G401 (cell line): ENCODE measurements around the gene CAPN12. TPM values are rescaled to one million over a fixed set of nuclear protein-coding genes. Genes with fewer than 3 reads are reported as not detected.

Source experiments
- DNase-seq: peaks from one replicate; pipeline ENCODE4 v3.0.0-alpha.2; 2015; ENCODE audit warnings: low spot score
- in situ Hi-C: cut with HindIII; loops from 2 replicates; pipeline ENCODE4 v1.10.0; 2016; ENCODE audit warnings: low sequenced_read_pairs, mixed read lengths
- total RNA-seq: library from RNA; depleted of rRNA; stranded (reverse); fragments of >200 nt; shearing (Covaris generic); gene quantifications from 2 replicates; pipeline ENCODE4 v1.2.3, GENCODE V29; 2014

CAPN12 gene
- total RNA-seq, 1 experiment from 2014 or later: 5.3 TPM

GRCh38 chr19:38714354-38714778 lies 29.9 kb downstream of the CAPN12 start:
- in situ Hi-C loops: no loop called here
- DNase-seq: peak; percentile 38

- DNase-seq: no peak
- in situ Hi-C loops: no loop called here
Measured at GRCh38 chr19:38713865-38714264, 30.4 kb downstream of the CAPN12 start.

DNA sequence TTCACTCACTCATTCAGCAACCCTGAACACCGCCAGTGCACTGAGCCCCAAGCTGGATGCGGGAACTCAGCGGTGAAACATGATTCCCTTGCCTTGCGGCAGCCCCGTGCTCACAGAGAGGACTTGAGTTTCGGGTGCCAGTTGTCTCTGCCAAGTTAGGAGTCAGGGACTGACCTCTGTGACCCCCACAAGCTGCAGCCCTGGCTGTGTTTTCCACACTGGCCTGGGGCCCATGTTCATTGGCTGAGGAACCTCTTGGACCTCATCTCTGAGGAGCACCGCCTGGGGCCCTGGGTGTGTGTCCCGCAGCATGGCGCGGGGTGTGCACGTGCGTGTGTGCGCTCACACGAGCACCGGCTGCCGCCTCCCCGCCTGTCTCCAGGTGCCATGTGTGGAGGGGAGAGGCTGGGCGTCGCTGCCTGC lies 31.0 kb downstream of the CAPN12 start:
- in situ Hi-C loops: no loop called here
- DNase-seq: peak; percentile 57

DNA sequence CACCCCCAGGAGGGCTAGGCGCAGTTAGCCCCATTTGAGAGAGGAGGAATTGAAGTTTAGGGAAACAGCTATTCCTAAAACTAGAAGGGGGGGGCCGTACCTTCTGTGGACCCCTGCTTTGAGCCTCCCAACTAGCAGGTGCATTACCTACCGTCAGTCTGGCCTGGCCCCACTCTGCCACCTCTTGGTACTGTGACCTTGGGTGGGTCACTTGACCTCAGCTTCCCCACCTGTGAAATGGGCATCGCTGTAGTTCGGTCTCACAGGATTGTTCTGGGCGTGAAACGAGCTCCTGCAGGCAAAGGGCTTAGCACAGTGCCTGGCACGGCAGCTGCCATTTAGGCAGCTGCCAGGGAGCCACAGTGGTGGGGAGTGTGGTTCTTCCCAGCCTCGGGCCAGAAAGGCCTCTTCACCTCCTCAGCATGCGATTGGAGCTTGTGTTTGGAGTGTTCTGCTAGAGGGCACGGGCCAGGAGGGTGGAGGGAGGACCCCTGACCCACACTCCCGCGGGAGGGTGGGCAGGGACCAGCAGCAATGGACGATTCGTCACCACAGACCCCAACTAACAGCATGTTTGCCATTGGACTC lies 32.0 kb downstream of the CAPN12 start:
- in situ Hi-C loops: no loop called here
- no peak for DNase-seq

DNA sequence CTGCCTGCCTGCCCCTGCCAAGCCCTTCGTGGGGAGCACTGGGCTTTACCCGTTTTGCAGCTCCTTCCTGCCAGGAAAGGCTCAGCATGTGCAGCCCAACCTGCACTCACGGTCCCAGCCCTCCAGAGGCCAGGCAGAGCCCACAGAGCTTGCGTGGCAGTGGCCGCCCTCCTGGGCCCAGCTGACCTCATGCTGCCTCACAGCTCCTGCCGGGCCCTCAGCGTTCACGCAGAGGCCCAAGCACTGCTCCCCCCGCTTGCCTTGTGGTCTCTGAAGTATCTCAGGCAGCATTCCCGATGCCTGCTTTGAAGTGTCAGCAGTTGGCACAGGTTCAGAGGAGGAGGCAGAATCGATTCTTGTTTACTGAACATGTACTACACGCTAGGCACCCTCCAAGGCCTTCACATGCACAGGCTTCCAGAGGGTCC lies 32.5 kb downstream of the CAPN12 start:
- DNase-seq: no peak
- in situ Hi-C loops: no loop called here

DNA sequence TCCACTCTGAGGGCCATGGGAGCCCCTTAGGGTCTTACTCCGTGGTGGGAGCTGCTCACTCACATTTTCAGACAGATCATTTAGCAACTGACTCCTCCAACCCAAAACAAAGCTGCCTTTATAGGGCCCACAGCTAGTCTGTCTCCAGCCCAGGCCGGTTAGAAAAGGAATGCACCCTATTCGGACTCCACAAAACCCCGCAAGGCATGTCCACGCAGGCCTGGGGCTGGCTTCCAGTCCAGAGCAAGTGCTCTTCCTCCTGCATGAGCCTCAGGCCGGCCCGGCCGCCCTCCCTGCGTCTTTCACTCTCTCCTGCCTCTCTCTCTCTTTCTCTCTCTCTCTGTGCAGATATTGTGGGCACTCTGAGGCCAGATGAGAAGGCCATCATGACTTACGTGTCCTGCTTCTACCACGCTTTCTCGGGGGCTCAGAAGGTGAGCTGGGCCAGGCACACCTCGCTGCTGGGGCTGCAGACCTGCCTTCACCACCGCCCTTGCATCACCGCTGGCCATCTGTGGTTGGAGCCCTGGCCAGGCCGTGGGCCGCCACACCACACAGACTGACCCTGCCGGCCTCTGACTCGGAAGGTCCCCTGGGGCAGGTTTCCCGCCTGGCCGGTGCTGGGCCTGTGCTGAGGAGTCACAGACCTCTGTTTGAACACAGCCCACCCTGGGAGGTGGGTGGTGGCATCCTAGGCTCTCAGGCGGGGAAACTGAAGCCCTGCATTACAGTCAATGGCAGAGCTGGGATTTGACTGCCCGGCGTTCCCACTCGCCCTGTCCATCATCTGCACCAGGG lies 33.1 kb downstream of the CAPN12 start:
- DNase-seq: no peak
- in situ Hi-C loops: no loop called here

DNA sequence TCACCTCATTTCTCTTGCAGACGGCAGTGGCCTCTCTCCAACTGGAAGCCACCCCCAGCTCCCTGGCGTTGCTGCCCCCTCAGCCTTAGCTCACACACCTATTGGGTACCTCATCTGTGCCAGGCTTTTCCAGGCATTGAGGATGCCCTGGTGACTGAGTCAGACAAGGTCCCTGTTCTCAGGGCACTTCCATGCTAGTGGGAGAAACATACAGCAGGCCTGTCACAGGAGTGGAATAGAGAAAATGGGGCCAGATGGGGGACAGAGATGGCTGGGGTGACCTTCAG lies 33.9 kb downstream of the CAPN12 start:
- in situ Hi-C loops: no loop called here
- DNase-seq: no peak

GRCh38 chr19:38709671-38710415 lies 34.4 kb downstream of the CAPN12 start:
- in situ Hi-C loops: no loop called here
- no peak for DNase-seq

DNA sequence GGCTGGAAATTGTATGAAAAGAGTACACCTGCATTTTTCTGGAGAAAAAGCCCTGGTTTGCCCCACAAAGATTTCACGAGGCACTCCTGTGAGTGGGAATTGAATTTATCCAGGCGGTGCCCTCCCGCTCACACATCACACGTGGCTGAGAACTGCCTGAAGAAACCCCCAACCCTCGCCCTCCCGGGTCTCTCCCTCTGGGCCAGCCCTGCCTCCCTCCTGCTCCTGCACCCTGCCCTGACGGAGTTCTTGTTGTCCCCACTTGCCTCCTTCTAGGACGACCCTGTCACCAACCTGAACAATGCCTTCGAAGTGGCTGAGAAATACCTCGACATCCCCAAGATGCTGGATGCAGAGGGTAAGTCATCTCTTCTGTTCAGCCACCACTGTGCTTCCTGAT lies 35.2 kb downstream of the CAPN12 start:
- in situ Hi-C loops: no loop called here
- DNase-seq: no peak

DNA sequence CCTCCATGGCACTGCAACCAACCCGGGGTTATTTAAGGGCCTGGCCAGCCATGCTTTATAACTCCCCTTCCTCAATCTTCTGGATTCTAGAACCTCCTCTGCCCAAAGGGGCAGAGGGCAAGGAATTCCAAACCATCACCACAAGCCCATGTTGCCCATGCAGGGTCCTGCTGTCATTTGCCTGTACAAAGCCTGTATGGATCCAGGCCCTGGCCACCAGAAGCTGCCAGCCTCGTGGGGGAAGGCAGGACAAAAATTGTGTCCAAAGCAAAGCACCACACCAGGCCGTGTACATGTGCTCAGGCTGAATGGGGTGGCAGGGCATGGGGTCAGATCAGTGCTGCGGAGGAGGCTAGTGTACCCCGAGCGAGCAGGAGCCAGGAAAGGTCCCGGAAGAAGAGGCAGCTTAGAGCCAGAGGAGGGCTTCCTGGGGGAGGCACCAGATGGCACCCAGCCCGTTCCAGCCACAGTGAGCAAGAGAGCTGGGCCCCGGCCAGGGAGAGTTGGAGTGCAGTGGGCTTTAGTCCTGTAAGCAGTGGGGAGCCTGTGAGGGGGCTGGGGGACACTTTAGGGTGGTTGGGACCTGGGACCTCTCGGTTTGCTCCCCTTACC lies 35.8 kb downstream of the CAPN12 start:
- in situ Hi-C loops: no loop called here
- DNase-seq: no peak

GRCh38 chr19:38707512-38708114 lies 36.7 kb downstream of the CAPN12 start:
- no peak for DNase-seq
- in situ Hi-C loops: no loop called here

DNA sequence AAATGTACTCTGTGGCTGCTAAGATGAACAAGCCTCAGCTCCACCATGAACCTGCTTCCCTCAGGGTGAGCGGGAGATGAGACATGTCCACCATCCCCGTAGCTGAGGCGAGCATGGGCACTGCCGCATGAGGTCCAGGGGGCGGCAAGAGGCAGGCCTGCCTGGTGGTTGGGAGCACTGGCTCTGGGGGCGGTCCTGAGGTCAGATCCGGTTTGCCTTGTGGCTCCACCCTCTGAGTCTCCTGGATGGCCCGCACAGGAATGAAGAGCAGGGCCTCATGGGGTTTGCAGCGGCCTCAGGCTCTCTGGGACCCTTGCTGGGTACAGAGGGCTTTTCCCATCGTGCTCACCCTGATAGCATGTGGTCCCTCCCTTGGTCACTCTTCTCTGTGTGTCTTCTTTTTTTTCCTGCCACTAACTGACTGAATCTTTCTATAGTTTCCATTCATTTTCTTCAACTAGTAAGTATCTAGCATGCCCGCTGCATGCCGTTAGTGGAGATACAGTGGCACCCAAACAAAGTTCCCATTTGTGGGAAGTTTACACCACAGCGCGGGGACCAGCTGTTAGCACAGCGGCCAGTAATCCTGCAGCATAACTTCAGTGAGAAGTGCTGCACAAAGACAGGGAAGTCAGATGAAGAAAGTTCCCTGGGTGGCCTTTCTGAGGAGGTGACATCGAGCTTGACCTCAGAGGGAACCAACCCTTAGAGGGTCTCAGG lies 37.3 kb downstream of the CAPN12 start:
- no peak for DNase-seq
- in situ Hi-C loops: no loop called here

DNA sequence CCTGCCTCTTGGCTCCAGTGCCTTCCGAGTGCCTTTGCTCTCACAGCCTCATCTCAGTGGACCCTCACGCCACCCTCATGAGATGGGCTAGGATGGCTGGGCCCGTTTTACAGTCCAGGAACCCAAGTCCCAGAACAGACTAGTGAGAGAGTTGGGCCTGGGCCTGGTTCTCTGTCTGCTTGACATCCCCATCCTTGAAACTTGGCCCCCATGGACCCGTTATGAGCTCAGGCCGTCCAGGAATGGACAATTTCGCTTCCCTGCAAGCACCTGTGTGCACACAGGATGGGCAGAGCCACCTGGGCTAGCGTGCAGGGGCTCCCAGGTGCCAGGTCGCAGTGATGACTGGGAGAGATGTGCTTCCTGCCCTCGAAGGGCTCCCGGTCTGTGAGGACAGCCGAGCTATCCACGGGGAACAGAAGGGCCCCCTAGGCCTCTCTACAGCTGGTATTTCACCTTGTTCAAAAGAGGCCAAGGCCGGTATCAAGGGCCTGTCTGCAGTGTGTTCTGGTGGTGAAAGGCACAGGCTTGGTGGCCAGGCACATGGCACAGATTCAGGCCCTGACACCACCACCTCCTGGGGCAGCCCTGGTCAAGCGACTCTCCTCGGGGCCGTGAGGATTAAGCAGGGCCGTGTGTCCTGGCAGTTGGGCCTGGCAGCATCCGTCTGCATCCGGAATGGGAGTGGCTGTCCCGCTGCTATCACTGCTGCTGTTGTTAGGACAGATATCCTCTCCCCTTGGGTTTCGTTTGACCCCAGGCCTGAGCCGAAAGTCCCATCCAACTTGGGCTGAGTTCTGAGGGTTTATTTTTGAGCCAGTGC lies 38.9 kb downstream of the CAPN12 start:
- in situ Hi-C loops: no loop called here
- no peak for DNase-seq

DNA sequence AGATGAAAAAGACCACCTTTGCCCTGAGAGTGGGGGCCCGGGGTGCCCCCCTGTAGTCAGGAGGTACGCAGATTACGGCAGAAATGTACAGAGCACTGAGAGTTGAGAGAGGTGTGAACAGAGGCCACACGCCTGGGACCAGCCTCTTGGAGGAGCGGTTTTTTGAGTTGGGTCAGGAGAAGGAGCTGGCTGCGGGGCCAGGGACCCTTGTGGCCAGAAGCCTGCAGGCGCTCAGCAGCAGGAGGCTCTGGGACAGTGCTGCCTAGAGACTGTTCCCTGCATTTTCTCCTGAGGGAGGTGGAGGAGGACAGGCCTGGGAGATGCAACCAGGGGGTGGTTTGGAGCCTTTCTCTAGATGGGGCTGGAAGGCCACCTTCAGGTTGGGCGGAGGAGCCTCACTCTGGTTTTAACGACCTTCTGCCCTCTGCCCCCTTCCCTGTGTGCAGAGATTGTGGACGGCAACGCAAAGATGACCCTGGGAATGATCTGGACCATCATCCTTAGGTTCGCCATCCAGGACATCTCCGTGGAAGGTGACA lies 39.7 kb downstream of the CAPN12 start:
- in situ Hi-C loops: no loop called here
- no peak for DNase-seq

DNA sequence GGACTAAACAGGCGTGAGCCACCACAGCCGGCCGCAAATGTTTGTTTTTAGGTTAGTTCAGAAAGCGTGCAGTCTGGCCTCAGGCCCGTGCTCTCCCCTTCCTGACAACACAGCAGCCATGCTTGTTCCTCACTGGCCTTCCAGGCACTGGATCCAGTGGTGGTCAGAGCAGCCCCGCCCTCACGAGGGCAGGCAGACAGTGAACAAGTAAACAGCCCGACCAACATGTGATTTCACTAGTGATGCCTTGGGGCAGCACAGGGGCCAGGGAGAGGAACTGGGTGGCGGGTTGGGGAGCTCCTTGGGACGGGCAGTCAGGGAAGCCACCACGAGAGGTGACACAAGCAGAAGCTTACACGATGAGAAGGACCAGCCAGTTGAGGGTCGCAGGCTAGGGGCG lies 40.8 kb downstream of the CAPN12 start:
- DNase-seq: no peak
- in situ Hi-C loops: no loop called here

DNA sequence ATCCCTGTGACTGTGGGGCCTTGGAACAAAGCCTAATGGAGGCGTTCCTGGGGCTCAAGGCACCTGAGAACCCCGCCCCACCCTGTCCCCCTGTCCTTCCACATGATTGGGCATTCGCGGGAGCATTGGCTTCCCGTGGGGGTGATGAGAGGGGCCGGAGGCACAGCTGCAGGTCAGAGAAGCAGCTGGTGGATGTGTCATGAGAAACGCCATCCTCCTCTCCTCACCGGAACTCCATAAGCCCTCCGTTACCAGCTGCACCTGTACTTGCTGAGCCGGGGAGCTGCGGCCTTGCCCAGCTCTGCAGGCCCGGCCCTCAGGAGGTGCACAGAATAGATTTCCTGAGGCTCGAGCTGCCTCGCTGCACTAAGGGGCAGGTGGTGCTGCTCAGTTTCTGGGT lies 42.0 kb downstream of the CAPN12 start:
- in situ Hi-C loops: no loop called here
- DNase-seq: no peak

- in situ Hi-C loops: no loop called here
- no peak for DNase-seq
Measured at GRCh38 chr19:38701455-38702063, 42.7 kb downstream of the CAPN12 start.
